ENCODE results near the gene FAM114A1.

Gene FAM114A1

DNA sequence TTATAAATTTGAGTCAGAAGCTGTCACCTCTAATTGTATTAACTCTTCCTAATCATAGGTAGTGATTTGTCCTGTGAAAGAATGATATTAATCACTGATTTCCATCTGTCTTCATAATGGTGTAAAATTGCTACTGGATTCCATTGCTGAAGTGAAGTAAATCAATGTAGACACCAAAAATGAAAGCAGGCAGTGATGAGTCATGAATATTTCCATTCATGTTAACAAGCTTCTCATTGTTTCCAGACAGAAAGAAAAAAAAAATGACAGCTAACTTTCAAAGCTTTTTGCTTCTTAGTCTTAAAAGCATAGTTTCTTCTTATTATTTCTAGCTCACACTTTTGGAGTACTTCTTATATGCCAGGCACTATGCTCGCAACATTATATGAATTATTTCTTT lies 21.5 kb downstream of the FAM114A1 start (continued):
- no peak for TF ChIP-seq RBAK (tag by site-specific recombination; IDR thresholded peaks at IDR 0.05)
- TF ChIP-seq, protein P1, sequence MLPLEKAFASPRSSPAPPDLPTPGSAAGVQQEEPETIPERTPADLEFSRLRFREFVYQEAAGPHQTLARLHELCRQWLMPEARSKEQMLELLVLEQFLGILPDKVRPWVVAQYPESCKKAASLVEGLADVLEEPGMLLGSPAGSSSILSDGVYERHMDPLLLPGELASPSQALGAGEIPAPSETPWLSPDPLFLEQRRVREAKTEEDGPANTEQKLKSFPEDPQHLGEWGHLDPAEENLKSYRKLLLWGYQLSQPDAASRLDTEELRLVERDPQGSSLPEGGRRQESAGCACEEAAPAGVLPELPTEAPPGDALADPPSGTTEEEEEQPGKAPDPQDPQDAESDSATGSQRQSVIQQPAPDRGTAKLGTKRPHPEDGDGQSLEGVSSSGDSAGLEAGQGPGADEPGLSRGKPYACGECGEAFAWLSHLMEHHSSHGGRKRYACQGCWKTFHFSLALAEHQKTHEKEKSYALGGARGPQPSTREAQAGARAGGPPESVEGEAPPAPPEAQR (tag by site-specific recombination; IDR thresholded peaks at IDR 0.05) = no peak

DNA sequence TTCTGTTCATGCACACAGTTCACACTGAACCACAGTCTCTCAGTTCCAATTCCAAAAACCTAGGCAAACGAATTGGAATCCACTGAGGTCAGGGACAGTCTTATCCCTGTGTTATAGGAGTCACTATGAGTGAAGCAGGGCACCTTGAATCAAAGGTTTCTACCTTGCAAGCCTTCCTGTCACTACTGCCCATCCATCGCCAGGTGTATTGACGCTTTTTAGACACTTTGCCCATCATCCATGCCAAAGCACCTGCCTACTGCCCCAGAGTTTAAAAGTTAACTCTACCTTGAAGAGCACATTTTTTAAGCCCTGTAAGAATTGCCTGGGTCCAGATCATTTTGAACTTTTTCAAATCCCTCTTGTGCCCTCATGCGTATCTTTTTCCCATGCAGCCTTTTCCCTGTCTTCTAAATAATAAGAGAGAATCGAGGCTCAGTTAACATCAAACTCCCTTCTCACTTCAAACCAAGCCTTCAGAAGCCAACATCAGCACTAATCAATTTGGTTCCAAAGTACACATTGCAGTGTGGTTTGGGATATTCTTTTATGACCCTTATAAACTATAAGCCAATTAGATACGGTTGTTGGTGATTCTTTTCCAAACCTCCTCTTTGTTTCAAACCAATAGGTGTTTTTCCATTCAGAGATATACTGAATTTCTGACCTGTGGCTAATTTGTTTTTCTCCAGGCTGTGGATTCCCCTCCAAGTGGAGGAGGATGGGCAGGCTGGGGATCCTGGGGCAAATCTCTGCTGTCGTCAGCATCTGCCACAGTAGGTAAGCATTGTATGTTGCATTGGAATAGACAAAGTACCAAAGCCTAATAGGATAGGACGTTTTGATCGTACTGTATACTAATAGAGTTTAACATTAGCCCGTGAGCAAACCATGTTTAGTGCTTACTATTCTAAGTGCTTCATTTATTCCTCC lies 23.7 kb downstream of the FAM114A1 start:
- Histone ChIP-seq H3K9me3 (ENCODE audit: control insufficient read depth, insufficient read depth, low read depth, low read length) (no peaks in the 10 kb centered on the region), H3K4me1 (ENCODE audit: control insufficient read depth, insufficient read depth, low read length) (no peaks in the 10 kb centered on the region), H3K36me3 (ENCODE audit: control insufficient read depth in 2 of 2, insufficient read depth in 1 of 2, low read length in 2 of 2) (peaks cover 0 to 29% of the 10 kb centered on the region in 2 experiments; a peak in 1 of 3 replicates), H3K4me3 (ENCODE audit: low read depth, low read length) (no peak overlapping the region), H3K27ac (ENCODE audit: extremely low read depth, low read depth, low read length) (no peak overlapping the region)
- CTCF ChIA-PET = interaction anchor here (1.2 to 1.3 kb wide), 2 partner anchors 31 to 133 kb away, joined by 3 to 4 read pairs; no protein-coding TSS in a partner anchor
- POLR2A ChIA-PET = interaction anchor here (0.6 kb wide), 1 partner anchor 52 kb away, joined by 5 read pairs; no protein-coding TSS in a partner anchor
- TF ChIP-seq ZNF132 (tag by site-specific recombination; IDR thresholded peaks at IDR 0.05; ENCODE audit: borderline replicate concordance) (no peak), ZSCAN16 (tag by site-specific recombination; IDR thresholded peaks at IDR 0.05) (peak; percentile 88), ZNF549 (tag by site-specific recombination; IDR thresholded peaks at IDR 0.05) (no peak), ZNF140 (tag by site-specific recombination; IDR thresholded peaks at IDR 0.05) (no peak)

DNA sequence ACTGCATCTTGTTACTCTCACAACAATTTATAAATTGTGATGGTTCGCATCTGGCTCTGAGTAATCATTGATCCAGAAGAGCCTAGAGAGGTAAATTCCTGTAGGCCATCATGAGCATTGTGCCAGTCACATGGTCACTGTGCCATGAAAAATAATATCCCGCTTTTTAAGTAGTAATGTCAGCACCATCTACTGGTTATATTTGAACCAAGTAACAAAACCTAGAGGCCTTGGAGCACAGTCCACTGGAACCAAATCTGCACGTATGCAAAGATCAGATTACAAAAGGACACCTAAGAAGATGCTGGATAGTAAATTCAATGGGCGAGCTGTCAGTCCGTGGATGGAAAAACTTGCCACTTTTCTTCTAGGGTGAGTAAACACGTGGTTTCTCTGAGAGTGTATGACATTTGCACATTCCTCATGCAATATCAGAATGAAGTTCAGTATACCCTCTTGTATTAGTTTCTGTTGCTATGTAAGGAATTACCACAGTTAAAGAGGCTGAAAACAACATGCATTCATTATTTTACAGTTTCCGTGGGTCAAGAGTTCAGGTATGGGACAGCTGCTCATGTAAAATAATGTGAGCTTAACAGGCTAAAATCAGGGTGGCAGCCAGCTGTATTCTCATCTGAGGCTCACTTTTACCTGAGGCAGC lies 26.8 kb downstream of the FAM114A1 start:
- Histone ChIP-seq H3K27ac (ENCODE audit: extremely low read depth, low read depth, low read length) (no peak overlapping the region), H3K36me3 (ENCODE audit: control insufficient read depth in 2 of 2, insufficient read depth in 1 of 2, low read length in 2 of 2) (peaks cover 0 to 39% of the 10 kb centered on the region in 2 experiments; a peak in 1 of 3 replicates), H3K9me3 (ENCODE audit: control insufficient read depth, insufficient read depth, low read depth, low read length) (no peaks in the 10 kb centered on the region), H3K4me3 (ENCODE audit: low read depth, low read length) (no peak overlapping the region), H3K4me1 (ENCODE audit: control insufficient read depth, insufficient read depth, low read length) (no peaks in the 10 kb centered on the region)
- TF ChIP-seq ZNF768 (tag by site-specific recombination; IDR thresholded peaks at IDR 0.05) = no peak
- ChIA-PET CTCF (interaction anchor here (0.6 kb wide), 1 partner anchor 14 kb away, joined by 3 read pairs; no protein-coding TSS in a partner anchor), POLR2A (no interaction called here)

DNA sequence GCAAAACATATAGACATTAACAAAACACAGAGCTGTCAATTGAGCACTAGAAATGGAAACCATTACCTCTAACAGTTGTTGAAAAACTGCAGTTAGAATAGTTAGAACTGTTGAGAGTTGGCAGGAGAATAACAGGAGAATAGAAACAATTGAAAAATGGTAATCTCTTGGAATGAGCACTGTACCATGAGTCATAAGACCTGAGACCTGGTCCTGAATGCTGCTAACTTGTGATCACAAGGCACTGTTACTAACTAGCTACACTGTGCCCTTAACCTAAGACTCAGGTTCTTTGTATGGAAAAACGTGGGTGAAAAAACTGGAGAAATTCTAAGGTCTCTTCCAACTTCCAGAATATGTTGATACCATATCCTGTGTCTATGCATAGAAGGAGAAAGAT lies 29.3 kb downstream of the FAM114A1 start:
- H3K36me3 ChIP-seq (ENCODE audit: control insufficient read depth in 2 of 2, insufficient read depth in 1 of 2, low read length in 2 of 2) = peaks cover 0 to 39% of the 10 kb centered on the region in 2 experiments; a peak in 1 of 3 replicates
- ChIA-PET CTCF (interaction anchor here (0.6 to 2.5 kb wide), 4 partner anchors 136 to 1026 kb away, joined by 3 to 7 read pairs (median 4); no protein-coding TSS in a partner anchor), POLR2A (no interaction called here)
- H3K27ac ChIP-seq (ENCODE audit: extremely low read depth, low read depth, low read length) = no peak overlapping the region
- no peaks in the 10 kb centered on the region for H3K4me1 ChIP-seq (ENCODE audit: control insufficient read depth, insufficient read depth, low read length)
- no peak overlapping the region for H3K4me3 ChIP-seq (ENCODE audit: low read depth, low read length)
- H3K9me3 ChIP-seq (ENCODE audit: control insufficient read depth, insufficient read depth, low read depth, low read length) = no peaks in the 10 kb centered on the region
- TF ChIP-seq ZNF521 (tag by site-specific recombination; IDR thresholded peaks at IDR 0.05) = no peak
- no peak for TF ChIP-seq ZNF76 (tag by site-specific recombination; IDR thresholded peaks at IDR 0.05; ENCODE audit: borderline replicate concordance, low read depth)
- TF ChIP-seq, protein P2, sequence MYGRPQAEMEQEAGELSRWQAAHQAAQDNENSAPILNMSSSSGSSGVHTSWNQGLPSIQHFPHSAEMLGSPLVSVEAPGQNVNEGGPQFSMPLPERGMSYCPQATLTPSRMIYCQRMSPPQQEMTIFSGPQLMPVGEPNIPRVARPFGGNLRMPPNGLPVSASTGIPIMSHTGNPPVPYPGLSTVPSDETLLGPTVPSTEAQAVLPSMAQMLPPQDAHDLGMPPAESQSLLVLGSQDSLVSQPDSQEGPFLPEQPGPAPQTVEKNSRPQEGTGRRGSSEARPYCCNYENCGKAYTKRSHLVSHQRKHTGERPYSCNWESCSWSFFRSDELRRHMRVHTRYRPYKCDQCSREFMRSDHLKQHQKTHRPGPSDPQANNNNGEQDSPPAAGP (tag by site-specific recombination; IDR thresholded peaks at IDR 0.05) = no peak

DNA sequence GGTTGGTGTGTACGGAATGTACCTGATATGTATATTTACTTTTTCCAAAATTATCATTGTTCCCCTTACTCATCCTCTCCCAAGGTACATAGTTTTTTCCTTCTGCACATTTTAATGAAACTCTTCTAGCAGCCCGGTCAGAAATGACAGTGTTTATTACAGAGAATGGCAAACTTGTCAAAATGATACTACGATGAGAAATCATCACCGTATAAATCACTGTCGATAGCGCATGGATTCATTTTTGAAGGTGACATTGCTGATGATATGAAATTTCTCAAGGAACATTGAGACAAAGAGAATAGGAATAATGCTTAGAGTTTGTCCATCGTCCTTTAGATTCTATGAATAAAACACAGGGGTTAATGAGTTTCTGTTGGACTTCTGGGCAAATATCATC lies 30.6 kb downstream of the FAM114A1 start:
- no peaks in the 10 kb centered on the region for H3K9me3 ChIP-seq (ENCODE audit: control insufficient read depth, insufficient read depth, low read depth, low read length)
- POLR2A ChIA-PET = no interaction called here
- peaks cover 0 to 33% of the 10 kb centered on the region in 2 experiments; a peak in 1 of 3 replicates for H3K36me3 ChIP-seq (ENCODE audit: control insufficient read depth in 2 of 2, insufficient read depth in 1 of 2, low read length in 2 of 2)
- no peak overlapping the region for H3K4me3 ChIP-seq (ENCODE audit: low read depth, low read length)
- CTCF ChIA-PET = interaction anchor here (2.5 kb wide), 1 partner anchor 237 kb away, joined by 7 read pairs; no protein-coding TSS in a partner anchor
- no peak overlapping the region for H3K27ac ChIP-seq (ENCODE audit: extremely low read depth, low read depth, low read length)
- no peaks in the 10 kb centered on the region for H3K4me1 ChIP-seq (ENCODE audit: control insufficient read depth, insufficient read depth, low read length)
- no peak for TF ChIP-seq ZNF341 (tag by site-specific recombination; IDR thresholded peaks at IDR 0.05; ENCODE audit: low read depth)
- no peak for TF ChIP-seq ZNF16 (tag by site-specific recombination; IDR thresholded peaks at IDR 0.05; ENCODE audit: low read depth)
- TF ChIP-seq, protein P3, sequence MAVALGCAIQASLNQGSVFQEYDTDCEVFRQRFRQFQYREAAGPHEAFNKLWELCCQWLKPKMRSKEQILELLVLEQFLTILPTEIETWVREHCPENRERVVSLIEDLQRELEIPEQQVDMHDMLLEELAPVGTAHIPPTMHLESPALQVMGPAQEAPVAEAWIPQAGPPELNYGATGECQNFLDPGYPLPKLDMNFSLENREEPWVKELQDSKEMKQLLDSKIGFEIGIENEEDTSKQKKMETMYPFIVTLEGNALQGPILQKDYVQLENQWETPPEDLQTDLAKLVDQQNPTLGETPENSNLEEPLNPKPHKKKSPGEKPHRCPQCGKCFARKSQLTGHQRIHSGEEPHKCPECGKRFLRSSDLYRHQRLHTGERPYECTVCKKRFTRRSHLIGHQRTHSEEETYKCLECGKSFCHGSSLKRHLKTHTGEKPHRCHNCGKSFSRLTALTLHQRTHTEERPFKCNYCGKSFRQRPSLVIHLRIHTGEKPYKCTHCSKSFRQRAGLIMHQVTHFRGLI (tag by site-specific recombination; IDR thresholded peaks at IDR 0.05) = no peak
- no peak for TF ChIP-seq ZSCAN23 (tag by site-specific recombination; IDR thresholded peaks at IDR 0.05)
- TF ChIP-seq, protein P4, sequence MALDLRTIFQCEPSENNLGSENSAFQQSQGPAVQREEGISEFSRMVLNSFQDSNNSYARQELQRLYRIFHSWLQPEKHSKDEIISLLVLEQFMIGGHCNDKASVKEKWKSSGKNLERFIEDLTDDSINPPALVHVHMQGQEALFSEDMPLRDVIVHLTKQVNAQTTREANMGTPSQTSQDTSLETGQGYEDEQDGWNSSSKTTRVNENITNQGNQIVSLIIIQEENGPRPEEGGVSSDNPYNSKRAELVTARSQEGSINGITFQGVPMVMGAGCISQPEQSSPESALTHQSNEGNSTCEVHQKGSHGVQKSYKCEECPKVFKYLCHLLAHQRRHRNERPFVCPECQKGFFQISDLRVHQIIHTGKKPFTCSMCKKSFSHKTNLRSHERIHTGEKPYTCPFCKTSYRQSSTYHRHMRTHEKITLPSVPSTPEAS (tag by site-specific recombination; IDR thresholded peaks at IDR 0.05) = no peak

Data from HEK293 (cell line).